ENCODE results near the gene GLP1R.
A peak's percentile ranks its signal among the peaks of the same experiment; 100 is the strongest.

The GLP1R gene

GRCh38 chr6:39035681-39036080 lies 12.9 kb upstream of the GLP1R start:
- no peak overlapping the region for H3K14ac ChIP-seq (ENCODE audit: low read length)
- no peak overlapping the region for H3K18ac ChIP-seq (ENCODE audit: low read length)
- H4K8ac ChIP-seq (ENCODE audit: low read depth, low read length), result no peak overlapping the region
- H2BK120ac ChIP-seq (ENCODE audit: low read depth, low read length), result no peak overlapping the region
- no peak overlapping the region for H2AK5ac ChIP-seq (ENCODE audit: low read depth, low read length)
- no peak overlapping the region for H2BK15ac ChIP-seq (ENCODE audit: low read length)
- H3K27me3 ChIP-seq (ENCODE audit: control insufficient read depth in 3 of 3, insufficient read depth in 3 of 3, low read depth in 1 of 3, low read length in 3 of 3), result peaks cover 0 to 17% (median 0%) of the 10 kb centered on the region in 3 experiments
- H2BK5ac ChIP-seq (ENCODE audit: low read length), result no peak overlapping the region
- WGBS, 2 donors (ENCODE audit: extremely low coverage in 2 of 2, insufficient read length in 2 of 2, insufficient replicate concordance in 1 of 2), result no CpG with 5 or more reads among the region's 9 CpGs
- H3K23ac ChIP-seq (ENCODE audit: low read depth, low read length, poor library complexity), result no peak overlapping the region
- H3K9ac ChIP-seq (ENCODE audit: low read depth, low read length, poor library complexity), result no peak overlapping the region
- H4K91ac ChIP-seq (ENCODE audit: low read depth, low read length, poor library complexity), result no peak overlapping the region
- no peak for DNase-seq (ENCODE audit: low spot score)
- H3K4me2 ChIP-seq (ENCODE audit: insufficient read depth, low read length, poor library complexity, severe bottlenecking), result no peak overlapping the region
- H3K4me1 ChIP-seq (ENCODE audit: control insufficient read depth in 2 of 2, insufficient read depth in 1 of 2, low read depth in 1 of 2, low read length in 2 of 2), result peaks cover 7 to 15% of the 10 kb centered on the region in 2 donors
- H3K36me3 ChIP-seq (replicated peaks in 1 of 2; ENCODE audit: control insufficient read depth in 2 of 2, insufficient read depth in 2 of 2, low read length in 2 of 2), result no peaks in the 10 kb centered on the region
- H3K9me3 ChIP-seq (replicated peaks in 1 of 2; ENCODE audit: control insufficient read depth in 2 of 2, insufficient read depth in 1 of 2, low read depth in 1 of 2, low read length in 2 of 2), result no peaks in the 10 kb centered on the region
- H3K4ac ChIP-seq (ENCODE audit: low read length), result no peak overlapping the region
- no peak overlapping the region for H3K4me3 ChIP-seq (ENCODE audit: low read length in 2 of 2)
- peak overlapping the region; percentile 6 for H2AFZ ChIP-seq (ENCODE audit: low read length)
- H3K27ac ChIP-seq (replicated peaks; ENCODE audit: low read length), result no peak overlapping the region
- H2BK12ac ChIP-seq (ENCODE audit: low read length), result no peak overlapping the region
- no peaks in the 10 kb centered on the region for H3K79me1 ChIP-seq (ENCODE audit: low read depth, low read length)

- no peak overlapping the region for H4K91ac ChIP-seq (ENCODE audit: low read depth, low read length, poor library complexity)
- no peak overlapping the region for H3K18ac ChIP-seq (ENCODE audit: low read length)
- H3K36me3 ChIP-seq (replicated peaks in 1 of 2; ENCODE audit: control insufficient read depth in 2 of 2, insufficient read depth in 2 of 2, low read length in 2 of 2), result no peaks in the 10 kb centered on the region
- H2AFZ ChIP-seq (ENCODE audit: low read length), result no peak overlapping the region
- H3K27me3 ChIP-seq (ENCODE audit: control insufficient read depth in 3 of 3, insufficient read depth in 3 of 3, low read depth in 1 of 3, low read length in 3 of 3), result peaks cover 0 to 17% (median 0%) of the 10 kb centered on the region in 3 experiments
- H3K79me1 ChIP-seq (ENCODE audit: low read depth, low read length), result no peaks in the 10 kb centered on the region
- DNase-seq (ENCODE audit: low spot score), result no peak
- no peak overlapping the region for H3K4me2 ChIP-seq (ENCODE audit: insufficient read depth, low read length, poor library complexity, severe bottlenecking)
- no peak overlapping the region for H2BK5ac ChIP-seq (ENCODE audit: low read length)
- H3K4me1 ChIP-seq (ENCODE audit: control insufficient read depth in 2 of 2, insufficient read depth in 1 of 2, low read depth in 1 of 2, low read length in 2 of 2), result peaks cover 7 to 15% of the 10 kb centered on the region in 2 donors
- H3K4ac ChIP-seq (ENCODE audit: low read length), result no peak overlapping the region
- H2BK15ac ChIP-seq (ENCODE audit: low read length), result no peak overlapping the region
- no peak overlapping the region for H4K8ac ChIP-seq (ENCODE audit: low read depth, low read length)
- no peak overlapping the region for H3K14ac ChIP-seq (ENCODE audit: low read length)
- no peak overlapping the region for H3K27ac ChIP-seq (replicated peaks; ENCODE audit: low read length)
- no peak overlapping the region for H2BK120ac ChIP-seq (ENCODE audit: low read depth, low read length)
- no peak overlapping the region for H3K4me3 ChIP-seq (ENCODE audit: low read length in 2 of 2)
- H2AK5ac ChIP-seq (ENCODE audit: low read depth, low read length), result no peak overlapping the region
- H3K9ac ChIP-seq (ENCODE audit: low read depth, low read length, poor library complexity), result no peak overlapping the region
- no peak overlapping the region for H2BK12ac ChIP-seq (ENCODE audit: low read length)
- H3K23ac ChIP-seq (ENCODE audit: low read depth, low read length, poor library complexity), result no peak overlapping the region
- WGBS, 2 donors (ENCODE audit: extremely low coverage in 2 of 2, insufficient read length in 2 of 2, insufficient replicate concordance in 1 of 2), result no CpG with 5 or more reads among the region's 4 CpGs
- no peaks in the 10 kb centered on the region for H3K9me3 ChIP-seq (replicated peaks in 1 of 2; ENCODE audit: control insufficient read depth in 2 of 2, insufficient read depth in 1 of 2, low read depth in 1 of 2, low read length in 2 of 2)
Measured at GRCh38 chr6:39037082-39037508, 11.5 kb upstream of the GLP1R start.

- H3K9me3 ChIP-seq (replicated peaks in 1 of 2; ENCODE audit: control insufficient read depth in 2 of 2, insufficient read depth in 1 of 2, low read depth in 1 of 2, low read length in 2 of 2), result no peaks in the 10 kb centered on the region
- H2BK15ac ChIP-seq (ENCODE audit: low read length), result no peak overlapping the region
- no CpG with 5 or more reads among the region's 6 CpGs for WGBS, 2 donors (ENCODE audit: extremely low coverage in 2 of 2, insufficient read length in 2 of 2, insufficient replicate concordance in 1 of 2)
- peak overlapping the region; percentile 9 for H3K23ac ChIP-seq (ENCODE audit: low read depth, low read length, poor library complexity)
- H3K79me1 ChIP-seq (ENCODE audit: low read depth, low read length), result no peaks in the 10 kb centered on the region
- H3K27me3 ChIP-seq (ENCODE audit: control insufficient read depth in 3 of 3, insufficient read depth in 3 of 3, low read depth in 1 of 3, low read length in 3 of 3), result peaks cover 0 to 17% (median 0%) of the 10 kb centered on the region in 3 experiments
- H3K4me1 ChIP-seq (ENCODE audit: control insufficient read depth in 2 of 2, insufficient read depth in 1 of 2, low read depth in 1 of 2, low read length in 2 of 2), result peaks cover 7 to 15% of the 10 kb centered on the region in 2 donors
- H3K4ac ChIP-seq (ENCODE audit: low read length), result no peak overlapping the region
- no peak overlapping the region for H2BK5ac ChIP-seq (ENCODE audit: low read length)
- H3K9ac ChIP-seq (ENCODE audit: low read depth, low read length, poor library complexity), result no peak overlapping the region
- no peak overlapping the region for H3K27ac ChIP-seq (replicated peaks; ENCODE audit: low read length)
- no peak overlapping the region for H2AFZ ChIP-seq (ENCODE audit: low read length)
- H3K4me3 ChIP-seq (ENCODE audit: low read length in 2 of 2), result no peak overlapping the region
- no peak overlapping the region for H3K18ac ChIP-seq (ENCODE audit: low read length)
- H3K14ac ChIP-seq (ENCODE audit: low read length), result no peak overlapping the region
- H2BK12ac ChIP-seq (ENCODE audit: low read length), result no peak overlapping the region
- H3K36me3 ChIP-seq (replicated peaks in 1 of 2; ENCODE audit: control insufficient read depth in 2 of 2, insufficient read depth in 2 of 2, low read length in 2 of 2), result no peaks in the 10 kb centered on the region
- DNase-seq (ENCODE audit: low spot score), result no peak
- H4K91ac ChIP-seq (ENCODE audit: low read depth, low read length, poor library complexity), result no peak overlapping the region
- H3K4me2 ChIP-seq (ENCODE audit: insufficient read depth, low read length, poor library complexity, severe bottlenecking), result no peak overlapping the region
- no peak overlapping the region for H4K8ac ChIP-seq (ENCODE audit: low read depth, low read length)
- H2AK5ac ChIP-seq (ENCODE audit: low read depth, low read length), result no peak overlapping the region
- H2BK120ac ChIP-seq (ENCODE audit: low read depth, low read length), result no peak overlapping the region
Measured at GRCh38 chr6:39037707-39038106, 10.9 kb upstream of the GLP1R start.

DNA sequence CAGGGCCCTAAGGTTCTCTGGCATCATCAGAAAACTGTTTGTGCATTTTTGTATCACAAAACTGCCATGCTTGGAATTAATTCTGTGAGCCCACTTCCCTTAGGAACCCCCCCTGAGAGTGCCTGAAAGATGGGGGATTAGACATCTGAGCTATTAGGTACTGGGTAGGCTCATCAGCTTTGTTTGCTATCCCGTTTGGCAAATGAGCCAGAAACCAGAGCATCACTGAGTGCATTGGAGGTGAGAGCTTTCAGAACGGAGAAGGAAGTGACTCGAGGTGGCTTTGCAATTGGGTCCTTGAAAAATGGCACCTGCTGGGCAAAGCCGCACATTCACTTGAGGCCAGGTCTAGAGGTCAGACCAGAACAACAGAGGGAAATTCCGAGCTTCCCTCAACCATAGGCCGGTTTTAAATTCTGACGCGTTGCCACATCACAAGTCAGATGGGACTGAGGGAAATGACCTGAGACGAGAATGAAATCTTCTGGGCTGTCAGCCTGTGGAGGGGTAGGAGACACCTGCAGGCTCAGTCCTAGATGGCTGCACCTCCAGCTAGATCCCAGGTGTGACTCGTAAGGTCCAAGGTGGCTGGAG lies 8.4 kb upstream of the GLP1R start:
- no peak overlapping the region for H2AFZ ChIP-seq (ENCODE audit: low read length)
- H3K36me3 ChIP-seq (replicated peaks in 1 of 2; ENCODE audit: control insufficient read depth in 2 of 2, insufficient read depth in 2 of 2, low read length in 2 of 2), result no peaks in the 10 kb centered on the region
- H3K4ac ChIP-seq (ENCODE audit: low read length), result no peak overlapping the region
- no peak overlapping the region for H2BK120ac ChIP-seq (ENCODE audit: low read depth, low read length)
- H2BK15ac ChIP-seq (ENCODE audit: low read length), result no peak overlapping the region
- no peak overlapping the region for H2AK5ac ChIP-seq (ENCODE audit: low read depth, low read length)
- H4K8ac ChIP-seq (ENCODE audit: low read depth, low read length), result no peak overlapping the region
- no peak overlapping the region for H2BK5ac ChIP-seq (ENCODE audit: low read length)
- no peak overlapping the region for H3K14ac ChIP-seq (ENCODE audit: low read length)
- no peak overlapping the region for H2BK12ac ChIP-seq (ENCODE audit: low read length)
- H4K91ac ChIP-seq (ENCODE audit: low read depth, low read length, poor library complexity), result no peak overlapping the region
- H3K4me3 ChIP-seq (ENCODE audit: low read length in 2 of 2), result no peak overlapping the region
- no peak overlapping the region for H3K18ac ChIP-seq (ENCODE audit: low read length)
- WGBS, 2 donors (ENCODE audit: extremely low coverage in 2 of 2, insufficient read length in 2 of 2, insufficient replicate concordance in 1 of 2), result no CpG with 5 or more reads among the region's 10 CpGs
- peaks cover 0 to 10% (median 0%) of the 10 kb centered on the region in 3 experiments for H3K27me3 ChIP-seq (ENCODE audit: control insufficient read depth in 3 of 3, insufficient read depth in 3 of 3, low read depth in 1 of 3, low read length in 3 of 3)
- H3K9ac ChIP-seq (ENCODE audit: low read depth, low read length, poor library complexity), result no peak overlapping the region
- H3K79me1 ChIP-seq (ENCODE audit: low read depth, low read length), result no peaks in the 10 kb centered on the region
- no peak overlapping the region for H3K23ac ChIP-seq (ENCODE audit: low read depth, low read length, poor library complexity)
- no peaks in the 10 kb centered on the region for H3K9me3 ChIP-seq (replicated peaks in 1 of 2; ENCODE audit: control insufficient read depth in 2 of 2, insufficient read depth in 1 of 2, low read depth in 1 of 2, low read length in 2 of 2)
- peaks cover 7 to 15% of the 10 kb centered on the region in 2 donors for H3K4me1 ChIP-seq (ENCODE audit: control insufficient read depth in 2 of 2, insufficient read depth in 1 of 2, low read depth in 1 of 2, low read length in 2 of 2)
- H3K27ac ChIP-seq (replicated peaks; ENCODE audit: low read length), result no peak overlapping the region
- no peak overlapping the region for H3K4me2 ChIP-seq (ENCODE audit: insufficient read depth, low read length, poor library complexity, severe bottlenecking)
- no peak for DNase-seq (ENCODE audit: low spot score)
